ENCODE results near the gene GREM2. TPM values are rescaled to one million over a fixed set of nuclear protein-coding genes. Genes with fewer than 3 reads are reported as not detected.

The GREM2 gene
- total and polyA plus RNA-seq, 9 of the 15 experiments (the other 6 are each of a cell fraction or from before 2014, with no cell fraction given), result 0.01 to 0.07 (median 0.05) TPM; not detected in 5

GRCh38 chr1:240445369-240445768 is 166.6 kb downstream of the GREM2 start:
- no peaks in the 10 kb centered on the region; the same call in 1 of the 2 replicates for H3K9me3 ChIP-seq (replicated peaks; ENCODE audit: control insufficient read depth, insufficient read depth, low read depth, low read length)
- H3K27ac ChIP-seq (ENCODE audit: extremely low read depth, low read depth, low read length), result no peak overlapping the region
- H3K9ac ChIP-seq (ENCODE audit: insufficient read depth in 1 of 2, low read depth in 2 of 2, low read length in 2 of 2), result no peak overlapping the region
- H3K4me1 ChIP-seq (replicated peaks in 1 of 2; ENCODE audit: control insufficient read depth in 2 of 2, insufficient read depth in 2 of 2, low read length in 2 of 2), result no peaks in the 10 kb centered on the region
- TF ChIP-seq NCOR1 (IDR thresholded peaks at IDR 0.05), result peak; percentile 20; the same call in 1 of the 2 replicates
- no peak for TF ChIP-seq ZNF584 (CRISPR knock-in tag; IDR thresholded peaks at IDR 0.05; ENCODE audit: low read depth)
- TF ChIP-seq CEBPG (CRISPR knock-in tag; IDR thresholded peaks at IDR 0.05), result no peak
- TF ChIP-seq CEBPG (tag; conservative IDR thresholded peaks at IDR 0.05 in 1 of 2, IDR thresholded peaks at IDR 0.05 in 1 of 2), result no peak
- TF ChIP-seq EP300 (IDR thresholded peaks at IDR 0.05; ENCODE audit: low read length), result peak; percentile 21; the same call in 1 of the 2 replicates
- TF ChIP-seq STAT5A (IDR thresholded peaks at IDR 0.05; ENCODE audit: borderline replicate concordance, low read length), result peak; percentile 50; the same call in 1 of the 2 replicates
- no peak for TF ChIP-seq SUPT5H (IDR thresholded peaks at IDR 0.05)
- no peak for TF ChIP-seq MBD1 (CRISPR knock-in tag; IDR thresholded peaks at IDR 0.05)
- TF ChIP-seq TAL1 (IDR thresholded peaks at IDR 0.05), result peak; percentile 26; the same call in 1 of the 2 replicates
- peak; percentile 57 for TF ChIP-seq CBFA2T3 (IDR thresholded peaks at IDR 0.05)
- TF ChIP-seq, protein P1, sequence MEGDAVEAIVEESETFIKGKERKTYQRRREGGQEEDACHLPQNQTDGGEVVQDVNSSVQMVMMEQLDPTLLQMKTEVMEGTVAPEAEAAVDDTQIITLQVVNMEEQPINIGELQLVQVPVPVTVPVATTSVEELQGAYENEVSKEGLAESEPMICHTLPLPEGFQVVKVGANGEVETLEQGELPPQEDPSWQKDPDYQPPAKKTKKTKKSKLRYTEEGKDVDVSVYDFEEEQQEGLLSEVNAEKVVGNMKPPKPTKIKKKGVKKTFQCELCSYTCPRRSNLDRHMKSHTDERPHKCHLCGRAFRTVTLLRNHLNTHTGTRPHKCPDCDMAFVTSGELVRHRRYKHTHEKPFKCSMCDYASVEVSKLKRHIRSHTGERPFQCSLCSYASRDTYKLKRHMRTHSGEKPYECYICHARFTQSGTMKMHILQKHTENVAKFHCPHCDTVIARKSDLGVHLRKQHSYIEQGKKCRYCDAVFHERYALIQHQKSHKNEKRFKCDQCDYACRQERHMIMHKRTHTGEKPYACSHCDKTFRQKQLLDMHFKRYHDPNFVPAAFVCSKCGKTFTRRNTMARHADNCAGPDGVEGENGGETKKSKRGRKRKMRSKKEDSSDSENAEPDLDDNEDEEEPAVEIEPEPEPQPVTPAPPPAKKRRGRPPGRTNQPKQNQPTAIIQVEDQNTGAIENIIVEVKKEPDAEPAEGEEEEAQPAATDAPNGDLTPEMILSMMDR (IDR thresholded peaks at IDR 0.05 in 2 of 3, conservative IDR thresholded peaks at IDR 0.05 in 1 of 3; ENCODE audit: insufficient read depth in 2 of 3, low read depth in 1 of 3, low read length in 3 of 3), result no peak
- TF ChIP-seq, protein P2, sequence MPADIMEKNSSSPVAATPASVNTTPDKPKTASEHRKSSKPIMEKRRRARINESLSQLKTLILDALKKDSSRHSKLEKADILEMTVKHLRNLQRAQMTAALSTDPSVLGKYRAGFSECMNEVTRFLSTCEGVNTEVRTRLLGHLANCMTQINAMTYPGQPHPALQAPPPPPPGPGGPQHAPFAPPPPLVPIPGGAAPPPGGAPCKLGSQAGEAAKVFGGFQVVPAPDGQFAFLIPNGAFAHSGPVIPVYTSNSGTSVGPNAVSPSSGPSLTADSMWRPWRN (IDR thresholded peaks at IDR 0.05; ENCODE audit: low read depth), result no peak
- TF ChIP-seq TCF3 (CRISPR knock-in tag; IDR thresholded peaks at IDR 0.05), result peak; percentile 25; the same call in 1 of the 2 replicates
- TF ChIP-seq ZHX1 (conservative IDR thresholded peaks at IDR 0.05; ENCODE audit: low read length), result no peak
- no peak for TF ChIP-seq ESRRB (CRISPR knock-in tag; IDR thresholded peaks at IDR 0.05; ENCODE audit: borderline replicate concordance)
- no peak for TF ChIP-seq CREM (IDR thresholded peaks at IDR 0.05; ENCODE audit: low read depth)
- peak; percentile 53 for TF ChIP-seq ARID1B (IDR thresholded peaks at IDR 0.05)
- WGBS (ENCODE audit: insufficient coverage, low coverage, missing lambda C conversion rate), result 2% methylated on average over 3 of the region's 3 CpGs
- no peaks in the 10 kb centered on the region for H3K79me2 ChIP-seq (ENCODE audit: control insufficient read depth, insufficient read depth, low read length)
- H3K4me2 ChIP-seq (ENCODE audit: insufficient read depth, low read length), result no peak overlapping the region
- POLR2A ChIA-PET, result interaction anchor here (0.6 to 0.7 kb wide), 2 partner anchors 9 to 56 kb away, joined by 3 read pairs; no protein-coding TSS in a partner anchor
- intact Hi-C loops (cut with micrococcal nuclease) (no loop called here), in situ Hi-C loops (cut with MboI) (no loop called here)
- H3K27me3 ChIP-seq (ENCODE audit: control insufficient read depth in 2 of 2, insufficient read depth in 2 of 2, low read length in 2 of 2), result no peaks in the 10 kb centered on the region
- ATAC-seq (peak; percentile 42; the same call in 1 of the 3 replicates), FAIRE-seq (no peak), DNase-seq (ENCODE audit: extremely low read depth in 1 of 4, low spot score in 3 of 4) (peak in 1 of 4 experiments; percentile 14)
- no peaks in the 10 kb centered on the region for H3K36me3 ChIP-seq (ENCODE audit: control insufficient read depth, insufficient read depth, low read length)
- H4K20me1 ChIP-seq (replicated peaks; ENCODE audit: control insufficient read depth, insufficient read depth, low read length), result no peaks in the 10 kb centered on the region
- H3K9me1 ChIP-seq (ENCODE audit: control insufficient read depth, insufficient read depth, low read length), result no peaks in the 10 kb centered on the region
- no TSS peak for BruUV-seq (replicated peaks)
- H3K4me3 ChIP-seq, result no peak overlapping the region
- CTCF ChIA-PET (ENCODE audit: low intra/inter-chr PET ratio), result no interaction called here
- H2AFZ ChIP-seq (ENCODE audit: low read depth, low read length), result no peak overlapping the region

All from K562 (cell line).